Measurements from ENCODE around the gene KLRF2.

DNA sequence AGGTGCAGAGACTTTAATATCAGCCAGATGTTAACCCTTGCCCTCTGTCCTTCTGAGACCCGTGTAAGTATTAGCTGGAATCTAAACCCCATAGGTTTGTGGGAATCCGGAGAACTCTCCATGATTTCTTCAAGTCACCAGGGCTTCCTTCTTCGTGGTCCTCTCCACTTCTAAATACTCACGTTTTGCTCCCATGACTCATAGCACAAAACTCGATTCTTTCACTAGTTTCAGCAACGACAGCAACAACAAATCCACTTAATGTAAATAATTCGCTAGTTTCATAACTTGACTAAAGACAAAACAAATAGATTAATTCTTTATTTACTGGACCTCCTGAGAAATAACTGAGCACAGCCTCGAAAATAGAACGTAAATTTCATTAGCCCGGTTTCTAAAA lies 55.3 kb downstream of the KLRF2 start:
- TF ChIP-seq SPI1 (IDR thresholded peaks at IDR 0.05; ENCODE audit: low read depth, low read length), result no peak
- no peak for TF ChIP-seq POLR2AphosphoS5 (IDR thresholded peaks at IDR 0.05; ENCODE audit: low read depth, low read length)
- no peak for TF ChIP-seq POU2F2 (IDR thresholded peaks at IDR 0.05; ENCODE audit: low read depth, low read length)
- TF ChIP-seq POLR2A (IDR thresholded peaks at IDR 0.05; ENCODE audit: low read depth, low read length), result no peak
- no peak for TF ChIP-seq TAF1 (IDR thresholded peaks at IDR 0.05; ENCODE audit: low read depth, low read length)

Measured in GM12891 (cell line).